Measurements from ENCODE around the gene AP1S2. TPM values are rescaled to one million over a fixed set of nuclear protein-coding genes. Genes with fewer than 3 reads are reported as not detected.

AP1S2 gene
- total RNA-seq, 1 experiment from 2014 or later = 367 TPM

GRCh38 chrX:15797707-15798106 lies 56.9 kb downstream of the AP1S2 start:
- H4K91ac ChIP-seq (ENCODE audit: insufficient read length, low read depth, low read length) = no peak overlapping the region
- no peak overlapping the region for H2BK12ac ChIP-seq (ENCODE audit: insufficient read length, low read depth, low read length)
- H3K27me3 Mint-ChIP-seq (ENCODE audit: low read depth) = no peaks in the 10 kb centered on the region
- H3K23me2 ChIP-seq (ENCODE audit: insufficient read length, low read depth, low read length, poor library complexity, severe bottlenecking) = no peaks in the 10 kb centered on the region
- no peaks in the 10 kb centered on the region for H3K9me3 ChIP-seq (ENCODE audit: control insufficient read depth, low read depth, low read length)
- no peak for TF ChIP-seq CTCF (conservative IDR thresholded peaks at IDR 0.05)
- no CpG with 5 or more reads among the region's 4 CpGs for whole genome bisulfite sequencing (ENCODE audit: extremely low coverage, insufficient read length, low lambda C conversion rate)
- no peak overlapping the region for H2BK5ac ChIP-seq (ENCODE audit: insufficient read length, low read length)
- no peak overlapping the region for H2BK120ac ChIP-seq (ENCODE audit: low read depth, low read length, poor library complexity, severe bottlenecking)
- DNase-seq = no peak
- H3K27ac ChIP-seq (ENCODE audit: insufficient read length, low read depth, low read length) = no peak overlapping the region
- H3K4me3 Mint-ChIP-seq = no peak overlapping the region
- no peak overlapping the region for H2BK15ac ChIP-seq (ENCODE audit: low read depth, low read length)
- H2BK20ac ChIP-seq (ENCODE audit: low read depth, low read length, poor library complexity, severe bottlenecking) = no peak overlapping the region
- no peak overlapping the region for H3K18ac ChIP-seq (ENCODE audit: insufficient read length, low read depth, low read length)
- H3K4me1 ChIP-seq (ENCODE audit: insufficient read depth, low read length) = no peaks in the 10 kb centered on the region
- no peaks in the 10 kb centered on the region for H3K79me2 ChIP-seq (ENCODE audit: insufficient read depth, low read length)
- no peaks in the 10 kb centered on the region for H3K9me3 Mint-ChIP-seq
- no peaks in the 10 kb centered on the region for H3K79me1 ChIP-seq (ENCODE audit: insufficient read depth, low read depth, low read length, poor library complexity, severe bottlenecking)
- peaks cover 11 to 54% (median 49%) of the 10 kb centered on the region in 3 experiments; a peak in 6 of 7 replicates for H3K36me3 Mint-ChIP-seq (ENCODE audit: insufficient read depth in 1 of 3, low read depth in 3 of 3)
- H3K23ac ChIP-seq (ENCODE audit: insufficient read length, low read depth, low read length) = no peak overlapping the region
- H4K5ac ChIP-seq (ENCODE audit: insufficient read length, low read depth, low read length) = no peak overlapping the region
- H4K20me1 ChIP-seq (ENCODE audit: control insufficient read depth, insufficient read depth, insufficient read length) = no peaks in the 10 kb centered on the region
- H2AFZ ChIP-seq (ENCODE audit: low read length) = no peak overlapping the region
- no peaks in the 10 kb centered on the region for H3K27me3 ChIP-seq (ENCODE audit: insufficient read depth, low read length)
- no peak overlapping the region for H3K4ac ChIP-seq (ENCODE audit: low read depth, low read length)
- H3K9ac ChIP-seq (ENCODE audit: extremely low read depth, insufficient read length, low read length) = no peak overlapping the region
- no peaks in the 10 kb centered on the region for H3K4me1 Mint-ChIP-seq
- no peak overlapping the region for H3K4me2 ChIP-seq (ENCODE audit: insufficient read depth, insufficient read length, low read length)
- H3T11ph ChIP-seq (ENCODE audit: low read length) = no peak overlapping the region
- no peak overlapping the region for H3K27ac Mint-ChIP-seq
- H4K8ac ChIP-seq (replicated peaks; ENCODE audit: insufficient read length, low read depth, low read length) = no peak overlapping the region
- H3K14ac ChIP-seq (ENCODE audit: insufficient read depth, low read length) = no peak overlapping the region
- no peak overlapping the region for H2AK5ac ChIP-seq (ENCODE audit: insufficient read length, low read length)
- no peak overlapping the region for H3K56ac ChIP-seq (ENCODE audit: insufficient read length, low read depth, low read length)
